K562 treated with DMSO at 1 percent for 24 hours (cell line): ENCODE results near the gene PAK4. TPM values are rescaled to one million over a fixed set of nuclear protein-coding genes. Genes with fewer than 3 reads are reported as not detected.

Experiments
- total RNA-seq: library from RNA; unstranded; fragments of 300-600 nt; gene quantifications from 2 replicates; pipeline ENCODE4 v1.2.3, GENCODE V29; 2022; ENCODE audit warnings: low read depth; ENCODE audit not compliant: insufficient read depth

PAK4 gene
- 48.0 and 51.2 TPM in 2 replicates for total RNA-seq

GRCh38 chr19:39125554-39126311, at the start of gene PAK4:
Gene PAK4, plus strand, starts transcription at chr19:39125786. Its CDS starts 43,768 bp downstream, at chr19:39169554.

GRCh38 chr19:39083983-39084731, 41.4 kb upstream of the PAK4 start, which contains the start of gene ACP7:
Gene ACP7, plus strand, starts transcription at chr19:39084368. Its CDS starts 902 bp downstream, at chr19:39085270.

GRCh38 chr19:39196860-39197562, 71.4 kb downstream of the PAK4 start, which contains the start of gene NCCRP1:
Gene NCCRP1, plus strand, starts transcription at chr19:39196964. Its CDS starts 19 bp downstream, at chr19:39196983.

GRCh38 chr19:39203372-39204341, 78.1 kb downstream of the PAK4 start, which contains the start of gene SYCN:
Gene SYCN, minus strand, starts transcription at chr19:39204263. Its CDS starts 9 bp downstream, at chr19:39204254.

Other genes with a start within 250 kb of the PAK4 start
- gene RINL, start 247.5 kb upstream of the PAK4 start, total RNA-seq, result 9.0 and 11.8 TPM in 2 replicates
- gene SIRT2, start 226.2 kb upstream of the PAK4 start, total RNA-seq, result 96.7 and 101 TPM in 2 replicates
- gene NFKBIB, start 225.8 kb upstream of the PAK4 start, total RNA-seq, result 31.9 and 32.1 TPM in 2 replicates
- not detected in 2 replicates for gene CCER2, start 213.6 kb upstream of the PAK4 start, total RNA-seq
- gene SARS2, start 195.0 kb upstream of the PAK4 start, total RNA-seq, result 25.5 and 31.4 TPM in 2 replicates
- gene MRPS12, start 194.8 kb upstream of the PAK4 start, total RNA-seq, result 91.0 and 98.5 TPM in 2 replicates
- gene FBXO17, start 150.0 kb upstream of the PAK4 start, total RNA-seq, result 34.1 and 34.9 TPM in 2 replicates
- 7.4 and 8.0 TPM in 2 replicates for gene FBXO27, start 93.2 kb upstream of the PAK4 start, total RNA-seq
- gene ACP7, start 41.4 kb upstream of the PAK4 start, total RNA-seq, result not detected in 2 replicates
- gene NCCRP1, start 71.2 kb downstream of the PAK4 start, total RNA-seq, result not detected in 2 replicates
- not detected in 2 replicates for gene SYCN, start 78.5 kb downstream of the PAK4 start, total RNA-seq
- gene IFNL3, start 119.2 kb downstream of the PAK4 start, total RNA-seq, result not detected in 2 replicates
- gene IFNL4, start 123.1 kb downstream of the PAK4 start, total RNA-seq, result not detected in 2 replicates
- gene IFNL2, start 142.6 kb downstream of the PAK4 start, total RNA-seq, result not detected in 2 replicates
- gene IFNL1, start 170.6 kb downstream of the PAK4 start, total RNA-seq, result not detected in 2 replicates
- 10.9 TPM in 2 replicates for gene LRFN1, start 195.1 kb downstream of the PAK4 start, total RNA-seq
- 81.4 and 85.9 TPM in 2 replicates for gene GMFG, start 210.3 kb downstream of the PAK4 start, total RNA-seq
- gene SAMD4B, start 216.6 kb downstream of the PAK4 start, total RNA-seq, result 170 and 208 TPM in 2 replicates